K562 (cell line): ENCODE measurements around the gene EMID1. TPM values are rescaled to one million over a fixed set of nuclear protein-coding genes. Genes with fewer than 3 reads are reported as not detected.
A peak's percentile ranks its signal among the peaks of the same experiment; 100 is the strongest.

Source experiments
- AFF4 ChIP-seq: sonication (generic); formaldehyde crosslinking; IDR thresholded peaks from 2 replicates; pipeline ENCODE4 v1.8.0; 2023; ENCODE audit warnings: mild to moderate bottlenecking, missing genetic modification reagents
- C11orf30 ChIP-seq: fragments of 450-650 bp; IDR thresholded peaks from 2 replicates; pipeline ENCODE4 v1.6.1; 2016; ENCODE audit warnings: low read depth, mild to moderate bottlenecking
- FOXP4 ChIP-seq: sonication (generic); formaldehyde crosslinking; IDR thresholded peaks from 2 replicates; pipeline ENCODE4 v1.8.0; 2022; ENCODE audit warnings: mild to moderate bottlenecking, missing genetic modification reagents, borderline replicate concordance
- GTF2E2 ChIP-seq: fragments of 200-800 bp; sonication (Bioruptor generic); IDR thresholded peaks from 2 replicates; pipeline ENCODE4 v1.6.1; 2016; ENCODE audit warnings: missing genetic modification characterization, missing compliant biosample characterization
- MEIS2 ChIP-seq: fragments of 450-650 bp; IDR thresholded peaks from 2 replicates; pipeline ENCODE4 v1.6.1; 2014; ENCODE audit warnings: mild to moderate bottlenecking; ENCODE audit not compliant: partially characterized antibody
- MLX ChIP-seq, 2 experiments: fragments of 450-650 bp in 1 of 2; sonication (generic) in 1 of 2; formaldehyde crosslinking; conservative IDR thresholded peaks; 2 replicates each; pipeline versions ENCODE4 v1.4.0 to v1.8.1; 2020 to 2022; ENCODE audit warnings: mild to moderate bottlenecking in 1 of 2, missing genetic modification reagents in 1 of 2
- MYNN ChIP-seq, 2 experiments: sonication (generic); formaldehyde crosslinking in 1 of 2; IDR thresholded peaks; 2 replicates each; pipeline versions ENCODE4 v1.5.0 to v1.6.1; 2016 to 2020; ENCODE audit warnings: antibody characterized with exemption in 1 of 2, missing genetic modification reagents in 1 of 2
- NFIX ChIP-seq: fragments of 250-450 bp; sonication (Bioruptor Pico); IDR thresholded peaks from 2 replicates; pipeline ENCODE4 v1.4.0; 2020; ENCODE audit warnings: low read depth, mild to moderate bottlenecking, moderate library complexity
- PML ChIP-seq: IDR thresholded peaks from 2 replicates; pipeline ENCODE4 v1.6.1; 2012; ENCODE audit warnings: low read length, inconsistent platforms
- SMARCE1 ChIP-seq: fragments of 450-650 bp; IDR thresholded peaks from 2 replicates; pipeline ENCODE4 v1.7.1; 2016; ENCODE audit warnings: mild to moderate bottlenecking
- SNIP1 ChIP-seq: fragments of 450-650 bp; IDR thresholded peaks from 2 replicates; pipeline ENCODE4 v1.7.1; 2017; ENCODE audit warnings: low read depth, mild to moderate bottlenecking
- ZNF609 ChIP-seq: sonication (generic); formaldehyde crosslinking; IDR thresholded peaks from 2 replicates; pipeline ENCODE4 v1.8.1; 2023; ENCODE audit warnings: missing genetic modification reagents, mild to moderate bottlenecking, borderline replicate concordance
- ZNF668 ChIP-seq: fragments of 250-450 bp; sonication (Bioruptor Pico); IDR thresholded peaks from 2 replicates; pipeline ENCODE4 v1.8.0; 2022; ENCODE audit warnings: mild to moderate bottlenecking, inconsistent platforms
- ZNF780A ChIP-seq: fragments of 250-450 bp; sonication (Bioruptor Pico); IDR thresholded peaks from 2 replicates; pipeline ENCODE4 v1.5.0; 2021; ENCODE audit warnings: mild to moderate bottlenecking
- polyA plus RNA-seq, 8 experiments: library from polyadenylated mRNA; depleted of rRNA in 4 of 8; stranded (reverse) in 5 of 8; unstranded in 3 of 8; fragments of >200 nt; fragmentation: Nextera tagmentation in 2 of 8; fragmentation: Illumina TruSeq in 1 of 8; extraction: Ambion mirVana in 2 of 8; extraction: Trizol in 1 of 8; gene quantifications; 2 replicates each; pipeline versions ENCODE4 v1.2.1 to v1.2.3, GENCODE V29; 2011 to 2014; ENCODE audit warnings: inconsistent platforms in 1 of 8, missing spikeins in 1 of 8
- total RNA-seq, 7 experiments: library from RNA; depleted of rRNA in 6 of 7; stranded (reverse); fragments of >200 nt in 6 of 7; fragmentation: Illumina TruSeq in 2 of 7; extraction: Trizol in 2 of 7; gene quantifications; 2 replicates each; pipeline versions ENCODE4 v1.2.1 to v1.2.3, GENCODE V29; 2011 to 2021; ENCODE audit warnings: low replicate concordance in 1 of 7

Gene EMID1
- total and polyA plus RNA-seq, 9 of the 15 experiments (the other 6 are each of a cell fraction or from before 2014, with no cell fraction given), result 0.15 to 7.2 (median 2.7) TPM

- TF ChIP-seq ZNF609, result no peak
- 0 out of 2 replicates have a peak, but pooled peaks have one; percentile 1 for TF ChIP-seq GTF2E2
- TF ChIP-seq SMARCE1, result no peak
- TF ChIP-seq ZNF780A, result no peak
- TF ChIP-seq MYNN (IDR thresholded peaks at IDR 0.05), result no peak
- no peak for TF ChIP-seq MYNN (CRISPR knock-in tag; IDR thresholded peaks at IDR 0.05)
- TF ChIP-seq PML, result no peak
- no peak for TF ChIP-seq MEIS2
- no peak for TF ChIP-seq NFIX
- no peak for TF ChIP-seq C11orf30
- TF ChIP-seq ZNF668, result no peak
- TF ChIP-seq MLX (CRISPR knock-in tag; conservative IDR thresholded peaks at IDR 0.05), result no peak
- no peak for TF ChIP-seq FOXP4 (CRISPR knock-in tag)
- TF ChIP-seq AFF4 (CRISPR knock-in tag), result no peak
- TF ChIP-seq SNIP1, result no peak
These were observed 63.0 kb downstream of the EMID1 start (continued) for GRCh38 chr22:29268511-29269229.
